ENCODE results near the gene GPR153.

Gene GPR153

DNA sequence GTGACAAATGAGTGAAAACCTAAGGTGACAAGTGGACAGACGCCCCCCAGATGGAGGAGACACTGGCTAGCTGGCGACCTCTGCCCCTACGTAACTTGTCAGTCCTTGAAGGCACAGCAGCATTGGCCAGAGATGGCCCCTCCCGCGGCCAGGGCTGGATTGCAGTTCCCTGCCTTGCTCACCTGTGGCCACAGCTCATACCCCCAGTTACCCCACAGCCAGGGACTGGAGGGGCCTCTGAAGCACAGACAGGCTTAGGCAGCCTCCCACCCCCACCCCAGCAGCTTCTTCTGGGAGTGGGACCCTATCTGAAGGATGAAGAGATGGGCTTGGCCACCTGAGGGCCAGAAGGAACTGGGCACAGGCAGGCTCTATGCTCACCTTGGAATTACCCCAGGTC lies 13.2 kb downstream of the GPR153 start:
- no peak for DNase-seq

DNA sequence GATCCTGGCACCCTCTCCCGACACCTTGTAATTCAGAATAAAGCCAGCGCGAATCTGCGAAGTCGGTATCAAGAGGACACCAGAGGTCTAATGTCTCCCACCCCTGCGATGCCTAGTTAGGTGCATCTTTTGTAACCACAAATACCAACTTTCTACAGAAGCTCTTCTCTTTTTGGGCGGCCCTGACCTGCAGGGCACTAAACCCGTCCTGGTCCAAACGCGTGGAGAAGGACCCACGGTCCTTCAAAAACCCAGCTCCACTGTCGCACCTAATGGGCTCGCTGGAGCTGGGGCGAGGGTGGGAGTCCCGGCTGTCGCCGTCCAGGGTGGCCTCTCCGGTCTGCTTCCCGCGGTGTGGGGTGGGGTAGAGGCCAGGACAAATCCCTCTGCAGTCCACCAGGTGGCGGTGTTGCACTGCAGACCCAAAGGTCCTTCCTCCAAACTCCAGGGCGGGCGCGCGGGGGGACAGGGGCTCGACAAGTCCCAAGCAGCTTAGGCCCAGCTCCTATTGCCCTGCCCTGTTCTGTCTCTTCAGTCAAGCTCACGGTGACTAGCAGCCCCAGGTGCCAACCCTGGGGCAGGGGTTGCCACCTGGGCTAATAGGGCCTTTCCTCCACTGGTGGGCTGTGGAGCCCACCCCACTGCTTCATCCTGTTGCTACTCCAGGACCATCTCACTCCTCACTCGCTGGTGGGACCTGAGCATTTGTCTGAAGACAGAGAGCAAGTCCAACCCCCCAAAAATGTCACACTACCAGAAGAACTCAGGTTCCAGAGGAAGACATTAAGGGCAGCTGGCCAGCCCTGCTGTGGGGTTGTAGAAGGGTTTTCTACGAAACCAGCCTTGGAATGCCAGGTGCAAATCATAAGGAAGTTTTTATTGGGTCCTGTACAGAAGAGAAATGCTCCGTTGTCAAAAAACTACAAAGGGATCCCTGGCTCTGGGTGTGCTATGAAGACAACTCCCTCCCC lies 14.1 kb downstream of the GPR153 start:
- peak; percentile 82 to 91 (median 85) for DNase-seq

DNA sequence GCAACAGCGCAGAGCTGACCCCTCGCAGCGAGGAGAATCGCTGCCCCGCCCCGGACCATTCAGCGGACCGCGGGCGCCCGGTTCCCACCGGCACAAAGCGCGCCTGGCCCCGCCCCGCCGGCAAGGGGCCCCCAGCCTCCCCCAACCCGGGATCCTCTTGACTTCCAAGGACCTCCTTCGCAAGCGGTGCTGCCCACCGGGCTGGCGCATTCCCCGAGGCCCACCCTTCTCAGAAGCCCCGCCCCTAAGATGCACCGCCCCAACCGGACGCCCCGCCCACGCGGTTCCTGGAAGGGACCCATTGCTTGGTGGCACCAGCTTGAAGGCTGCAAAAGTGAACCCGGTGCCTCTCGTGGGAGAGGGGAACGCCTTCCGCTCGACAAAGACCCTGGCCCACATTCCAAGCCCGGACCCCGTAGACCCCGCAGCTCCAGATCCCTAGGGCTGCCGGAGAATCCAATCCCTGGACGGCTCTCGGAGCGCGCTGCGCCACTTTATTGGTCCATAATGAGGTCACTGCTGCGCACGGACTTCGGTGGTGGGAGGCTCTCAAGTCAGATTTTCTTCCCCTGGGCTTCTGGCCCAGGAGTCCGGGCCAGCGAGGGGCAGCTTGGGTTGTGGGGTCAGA lies 14.9 kb downstream of the GPR153 start:
- peak; percentile 38 to 59 (median 43) for DNase-seq

DNA sequence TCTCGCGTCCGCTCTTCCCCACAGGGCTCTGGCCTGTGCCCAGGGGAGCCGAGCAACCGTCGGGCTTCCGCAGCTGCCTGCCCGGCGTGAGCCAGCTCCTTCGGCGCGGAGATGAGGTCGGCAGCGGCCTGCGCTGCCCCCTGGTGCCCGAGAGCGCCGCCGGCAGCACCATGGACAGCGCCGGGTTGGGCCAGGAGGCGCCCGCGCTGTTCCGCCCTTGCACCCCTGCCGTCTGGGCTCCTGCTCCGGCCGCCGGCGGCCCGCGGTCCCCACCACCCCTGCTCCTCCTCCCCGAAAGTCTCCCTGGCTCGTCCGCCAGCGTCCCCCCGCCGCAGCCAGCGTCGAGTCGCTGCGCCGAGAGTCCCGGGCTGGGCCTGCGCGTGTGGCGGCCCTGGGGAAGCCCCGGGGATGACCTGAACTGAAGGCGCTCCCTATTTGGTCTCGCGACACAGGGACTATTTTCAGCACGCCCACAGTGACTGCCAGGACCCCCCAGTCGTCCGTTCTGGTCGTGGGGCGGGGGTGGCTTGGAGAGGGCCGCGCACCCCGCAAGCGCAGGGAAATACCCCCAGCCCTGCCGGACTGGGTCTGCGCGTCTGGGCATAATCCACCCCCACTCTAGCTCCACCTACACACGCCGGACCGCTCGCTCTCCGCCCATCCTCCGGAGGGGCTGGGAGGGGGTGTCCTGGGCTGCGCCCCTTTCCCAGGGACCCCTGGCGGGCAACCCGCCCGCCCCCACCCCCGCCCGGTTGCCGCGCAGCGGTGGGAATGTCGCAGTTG lies 15.6 kb downstream of the GPR153 start:
- peak; percentile 84 to 96 (median 94) for DNase-seq

DNA sequence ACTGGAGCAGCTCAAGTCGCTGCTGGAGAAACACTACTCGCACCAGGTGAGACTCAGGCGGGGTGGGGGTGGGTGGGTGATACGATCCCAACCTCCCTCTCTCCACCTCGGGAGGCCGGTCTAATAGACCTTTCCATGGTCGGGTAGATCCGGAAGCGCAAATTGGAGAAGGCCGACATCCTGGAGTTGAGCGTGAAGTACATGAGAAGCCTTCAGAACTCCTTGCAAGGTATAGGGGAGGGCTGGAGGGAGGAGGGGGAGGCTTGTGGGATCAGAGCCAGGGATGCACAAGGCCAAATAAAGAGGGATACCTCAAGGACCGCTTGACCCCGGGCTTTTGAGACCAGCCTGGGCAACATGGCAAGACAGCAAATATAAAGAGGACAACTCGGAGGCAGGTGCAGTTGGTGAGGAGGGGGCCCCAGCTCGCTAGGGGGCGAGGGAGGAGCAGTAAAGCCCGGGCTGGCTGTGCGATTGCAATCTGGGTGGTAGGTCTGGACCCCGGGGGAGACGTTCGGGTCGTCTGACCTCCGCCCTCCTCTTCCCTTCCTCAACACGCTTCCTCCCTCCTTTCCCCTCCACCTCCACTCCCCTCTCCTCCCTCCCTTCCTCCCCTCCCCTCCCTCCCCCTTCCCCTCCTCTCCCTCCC lies 16.4 kb downstream of the GPR153 start:
- no peak for DNase-seq

DNA sequence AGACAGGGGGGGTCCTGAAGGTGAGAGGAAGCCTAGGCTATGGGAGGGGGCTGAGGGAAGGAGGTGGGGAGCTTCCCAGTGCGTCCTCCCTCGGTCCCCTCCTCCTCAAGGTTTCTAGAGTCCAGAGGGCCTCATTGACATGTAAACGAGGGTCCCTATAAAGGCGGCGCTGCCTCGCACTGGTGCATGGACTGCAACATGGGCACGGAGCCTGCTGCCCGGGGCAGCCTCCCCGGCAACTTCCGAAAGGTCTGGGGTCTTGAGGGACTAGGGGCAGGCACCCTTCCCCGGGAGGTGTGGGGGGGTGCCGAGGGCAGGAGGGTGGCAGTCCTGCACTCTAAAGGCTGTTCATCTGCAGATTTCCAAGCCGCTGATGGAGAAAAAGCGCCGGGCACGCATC lies 16.9 kb downstream of the GPR153 start, which contains the start of gene HES3:
HES3 (plus strand) TSS at position 187 of the 400 bp plus-strand sequence; CDS start at position 374, 187 bp downstream.
- DNase-seq = no peak

DNA sequence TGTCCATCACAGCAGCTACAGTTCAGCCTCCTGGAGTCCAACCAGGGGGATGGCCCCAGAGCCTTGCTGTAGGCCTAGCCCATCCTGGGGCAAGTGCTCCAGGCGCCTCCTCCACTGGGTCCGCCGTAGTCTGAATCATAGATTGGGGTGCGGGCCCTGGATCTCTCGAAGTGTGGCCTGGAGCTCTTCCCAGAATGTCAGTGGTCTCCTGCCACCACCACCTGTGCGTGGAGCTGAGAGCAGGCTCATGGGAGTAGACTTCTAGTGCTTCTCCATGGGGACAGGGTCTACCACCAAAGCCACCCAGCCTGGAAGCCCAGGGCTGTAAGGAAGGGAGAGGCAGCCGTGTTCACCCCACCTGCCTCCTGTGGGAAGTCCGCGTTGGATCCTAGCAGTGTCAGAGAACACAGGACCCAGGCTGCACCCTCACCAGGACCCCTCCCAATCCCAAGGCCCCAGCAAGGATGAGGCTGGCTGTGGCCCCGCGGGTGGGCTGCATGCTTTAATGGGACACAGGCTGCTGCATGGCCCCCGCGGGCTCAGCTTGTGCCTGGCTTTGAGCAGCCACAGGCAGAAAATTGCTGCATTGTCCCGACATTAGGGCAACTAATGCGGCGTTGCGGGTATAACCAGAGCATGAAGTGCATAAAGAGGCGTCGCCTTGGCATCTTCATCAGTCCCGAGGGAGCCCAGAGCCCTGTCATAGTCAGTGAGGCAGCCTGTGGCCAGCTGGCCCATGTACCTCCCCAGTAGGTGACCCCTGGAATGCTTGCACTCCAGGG lies 17.7 kb downstream of the GPR153 start:
- no peak for DNase-seq

DNA sequence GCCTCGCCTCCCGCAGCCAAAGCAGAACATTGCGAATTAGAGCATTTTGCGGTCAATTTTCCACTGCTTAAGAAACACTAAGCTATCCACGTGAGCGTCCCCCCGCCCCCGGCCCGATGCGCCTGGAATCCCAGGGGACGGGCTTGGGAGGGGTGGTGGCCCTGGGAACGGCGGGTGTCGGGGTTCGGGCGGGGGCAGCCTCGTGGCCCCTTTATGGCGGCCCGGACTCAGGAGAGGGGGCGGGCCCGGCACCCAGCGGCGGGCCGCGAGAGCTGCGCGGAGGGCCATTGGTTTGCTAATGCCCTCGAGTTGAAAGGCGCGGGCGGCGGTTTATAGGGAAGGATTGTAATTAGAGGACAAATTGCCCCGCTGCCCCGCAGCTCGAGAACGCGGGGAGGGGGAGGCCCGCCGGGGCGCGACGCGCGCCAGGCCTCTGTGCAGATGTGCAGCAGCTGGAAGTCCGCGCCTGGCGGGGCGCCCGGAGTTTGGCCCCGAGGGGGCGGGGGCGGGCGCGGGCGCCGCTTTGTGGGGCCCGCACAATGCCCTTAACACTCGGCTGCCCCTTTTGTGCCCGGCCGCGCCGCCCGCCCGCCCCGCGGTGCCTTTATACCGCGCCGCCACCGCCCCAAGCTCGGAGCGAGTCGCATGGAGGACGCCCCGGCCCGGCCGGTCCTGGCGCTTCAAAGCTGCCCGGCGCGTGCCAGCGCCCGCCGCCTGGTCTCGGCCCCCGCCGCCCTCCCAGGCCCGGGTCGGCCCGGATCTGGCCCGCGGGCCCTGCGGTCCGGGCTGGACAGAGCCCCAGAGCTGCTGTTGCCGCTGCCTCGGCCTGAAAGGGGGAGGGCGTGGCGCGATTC lies 18.8 kb downstream of the GPR153 start:
- peak in 2 of 3 donors; percentile 21 to 52 for DNase-seq

DNA sequence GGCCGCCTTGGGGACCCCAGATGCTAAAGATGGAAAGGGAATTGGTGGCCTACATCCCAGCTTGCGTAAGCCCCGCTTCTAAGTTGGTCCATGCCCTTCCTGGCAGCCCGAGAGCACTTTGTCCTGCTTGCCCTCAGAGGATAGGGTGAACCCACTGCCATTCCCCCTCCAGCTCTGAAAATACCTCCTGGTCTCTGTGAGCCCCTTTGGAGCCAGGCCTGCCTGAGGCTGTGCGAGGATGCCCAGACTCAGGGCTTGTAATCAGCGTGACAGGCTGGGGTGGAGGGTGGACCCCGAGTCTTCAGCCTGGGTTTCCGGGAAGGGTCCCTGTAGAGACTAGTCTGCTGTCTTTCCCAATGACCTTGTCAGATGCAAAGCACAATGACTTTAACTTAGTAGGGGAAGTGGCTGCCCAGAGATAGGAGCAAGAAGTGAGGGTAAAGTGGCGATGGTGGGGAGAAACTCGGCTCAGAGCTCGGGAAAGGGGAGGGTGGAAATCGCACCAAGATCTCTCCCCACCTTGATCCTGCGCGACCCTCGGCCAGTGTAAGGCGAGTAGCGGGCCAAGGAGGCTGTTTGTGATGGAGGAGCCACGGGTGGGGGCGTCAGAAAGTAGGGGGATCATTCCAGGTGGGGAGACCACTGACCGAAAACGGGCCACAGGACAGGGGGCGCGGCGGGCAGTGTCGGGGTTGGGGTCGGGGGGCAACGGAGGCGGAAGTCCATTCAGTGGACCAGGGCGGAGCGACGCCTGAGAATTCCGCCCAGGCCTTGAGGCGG lies 19.6 kb downstream of the GPR153 start:
- no peak for DNase-seq

DNA sequence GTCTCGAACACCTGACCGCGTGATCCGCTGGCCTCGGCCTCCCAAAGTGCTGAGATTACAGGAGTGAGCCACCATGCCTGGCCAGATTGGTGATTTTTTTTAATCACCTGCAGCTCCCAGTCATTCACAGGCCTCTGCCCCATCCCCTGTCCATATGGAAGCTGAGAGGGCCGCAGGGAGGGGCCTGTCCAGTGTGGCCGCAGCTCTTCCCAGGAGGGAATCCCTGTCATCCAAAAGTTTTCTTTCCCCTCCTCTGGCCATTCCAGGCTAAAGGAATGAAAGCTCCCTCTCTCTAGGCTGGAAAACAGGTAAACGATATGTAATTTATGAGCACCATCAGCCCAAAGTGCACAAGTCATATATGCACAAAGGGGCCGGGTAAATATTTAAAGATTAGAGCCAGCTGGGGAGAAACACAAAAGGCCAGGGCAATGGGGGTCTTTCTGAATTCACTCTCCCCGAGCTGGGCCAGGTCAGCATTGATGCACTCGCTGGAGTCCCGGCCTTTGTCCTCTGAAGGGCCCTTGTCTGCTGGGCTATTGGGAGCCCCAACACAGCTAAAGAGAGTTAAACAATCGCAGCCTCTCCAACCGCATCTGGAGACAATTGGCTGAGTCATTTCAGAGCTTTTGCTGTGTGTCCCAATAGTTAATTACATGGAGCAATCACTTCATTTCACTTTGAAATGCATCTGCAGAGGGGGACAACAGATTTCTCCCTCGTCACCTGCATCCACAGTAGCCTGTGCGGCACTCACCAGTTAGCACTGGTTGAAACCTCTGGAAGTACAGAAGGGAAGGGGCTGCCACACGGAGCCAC lies 20.7 kb downstream of the GPR153 start:
- DNase-seq = peak in 1 of 3 donors; percentile 20

DNA sequence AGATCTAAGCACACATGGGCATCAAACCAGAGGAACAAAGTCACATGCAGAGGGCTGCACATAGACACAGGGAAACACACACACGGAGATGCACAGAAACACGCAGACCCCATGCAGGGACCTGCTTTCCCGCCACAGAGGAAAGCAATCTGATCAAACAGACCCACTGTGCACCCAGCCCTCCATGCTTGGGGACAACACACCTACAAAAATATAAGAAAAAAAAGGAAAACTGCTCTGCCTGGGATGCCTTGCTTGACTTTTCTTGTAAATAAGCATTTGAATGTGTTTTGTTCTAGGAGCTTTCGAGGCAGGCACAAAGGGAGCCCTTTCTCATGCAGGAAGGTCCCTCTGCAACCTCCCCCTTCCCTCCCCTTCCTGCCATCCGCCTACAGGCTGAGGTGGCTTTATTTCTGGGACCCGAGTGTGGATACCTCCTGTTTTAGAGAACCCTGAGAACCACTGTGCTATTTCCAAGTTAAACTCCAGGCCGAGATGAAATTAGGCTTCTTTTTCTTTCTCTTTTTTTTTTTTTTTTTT lies 21.6 kb downstream of the GPR153 start:
- DNase-seq = peak in 1 of 3 donors; percentile 32

DNA sequence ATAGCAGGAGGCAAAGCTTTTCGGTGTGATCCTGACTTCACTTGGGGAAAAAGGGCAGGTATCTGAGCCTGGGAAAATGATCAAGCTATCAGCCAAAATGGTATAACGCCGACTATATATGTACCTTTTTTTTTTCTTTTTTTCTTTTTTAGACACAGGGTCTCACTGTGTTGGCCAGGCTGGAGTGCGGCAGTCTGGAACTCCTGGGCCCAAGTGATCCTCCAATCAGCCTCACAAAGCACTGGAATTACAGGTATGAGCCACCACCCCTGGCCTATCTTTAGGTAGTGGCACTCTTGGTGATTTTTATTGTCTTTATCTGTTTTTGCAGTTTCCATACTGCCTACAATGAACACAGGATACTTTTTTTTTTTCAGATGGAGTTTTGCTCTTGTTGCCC lies 23.8 kb downstream of the GPR153 start:
- DNase-seq = no peak

DNA sequence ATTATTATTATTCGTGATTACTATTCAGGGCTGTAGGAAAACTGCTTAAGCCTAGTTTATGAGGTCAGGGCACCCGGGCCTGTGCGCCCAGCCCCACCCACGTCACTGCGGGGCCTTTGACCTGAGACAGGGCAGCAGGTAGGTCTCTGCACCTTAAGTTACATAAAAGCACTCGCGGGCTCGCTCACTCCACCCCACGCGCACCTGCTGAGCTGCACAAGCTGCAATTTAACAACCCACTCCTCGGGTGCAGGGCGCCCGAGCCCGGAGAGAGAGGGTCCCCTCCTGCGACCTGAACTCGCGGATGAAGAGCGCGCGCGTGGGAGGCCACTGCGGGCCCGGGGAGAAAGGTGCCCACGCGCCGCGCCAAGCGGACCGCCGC lies 25.6 kb downstream of the GPR153 start:
- no peak for DNase-seq

DNA sequence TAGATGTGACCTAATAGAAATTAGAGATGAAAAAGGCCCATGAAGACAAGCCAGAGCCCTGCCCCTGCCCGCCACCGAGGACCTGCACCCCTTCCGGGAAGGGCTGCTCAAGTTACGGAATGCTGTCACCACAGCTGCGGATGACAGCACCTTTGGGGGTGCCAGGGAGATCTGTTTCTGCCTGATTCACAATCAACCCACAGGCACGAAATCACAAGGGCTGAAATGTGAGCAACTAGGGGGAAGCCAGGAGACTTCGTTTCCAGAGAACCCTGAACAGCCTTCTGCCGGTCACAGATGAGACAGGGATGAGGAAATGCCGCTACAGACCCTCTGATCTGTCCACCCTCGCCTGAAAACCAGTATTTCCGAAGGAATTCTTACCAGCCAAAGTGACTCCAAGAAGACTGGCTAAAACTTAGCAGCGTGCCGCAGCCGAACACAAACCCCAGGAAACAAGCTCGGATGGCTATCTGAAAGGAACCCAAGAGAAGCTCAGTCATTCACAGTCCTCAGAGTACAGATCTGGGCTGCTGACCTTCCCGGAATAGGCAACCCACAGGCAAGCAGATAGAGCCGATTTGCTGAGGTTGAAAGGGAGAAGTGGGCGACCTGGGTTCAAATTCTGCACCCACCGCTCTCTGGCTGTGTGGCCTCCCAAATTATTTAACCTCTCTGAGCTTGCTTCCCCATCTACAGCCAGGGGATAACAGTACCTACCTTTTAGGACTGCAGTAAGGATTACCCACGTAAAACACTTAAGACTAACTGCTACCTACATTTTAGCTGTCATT lies 26.2 kb downstream of the GPR153 start:
- no peak for DNase-seq

DNA sequence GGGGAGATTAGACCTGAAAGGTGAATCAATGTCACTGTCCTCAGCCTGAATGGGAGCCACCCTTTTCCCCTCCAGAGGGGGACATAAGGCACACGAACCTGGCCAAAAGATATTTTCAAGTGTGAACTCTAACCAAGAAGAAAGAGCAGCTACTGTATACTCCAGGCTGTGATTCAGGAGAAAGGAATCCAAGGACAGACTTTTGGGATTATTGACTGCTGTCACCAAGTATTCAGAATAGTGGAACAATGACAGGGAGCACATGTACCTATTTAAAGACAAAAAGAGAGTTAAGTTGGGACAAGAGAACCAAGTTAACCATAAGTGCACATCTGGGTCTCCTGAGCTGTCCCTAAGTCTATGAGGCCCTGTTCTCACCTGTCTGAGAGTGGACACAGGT lies 27.5 kb downstream of the GPR153 start:
- no peak for DNase-seq

DNA sequence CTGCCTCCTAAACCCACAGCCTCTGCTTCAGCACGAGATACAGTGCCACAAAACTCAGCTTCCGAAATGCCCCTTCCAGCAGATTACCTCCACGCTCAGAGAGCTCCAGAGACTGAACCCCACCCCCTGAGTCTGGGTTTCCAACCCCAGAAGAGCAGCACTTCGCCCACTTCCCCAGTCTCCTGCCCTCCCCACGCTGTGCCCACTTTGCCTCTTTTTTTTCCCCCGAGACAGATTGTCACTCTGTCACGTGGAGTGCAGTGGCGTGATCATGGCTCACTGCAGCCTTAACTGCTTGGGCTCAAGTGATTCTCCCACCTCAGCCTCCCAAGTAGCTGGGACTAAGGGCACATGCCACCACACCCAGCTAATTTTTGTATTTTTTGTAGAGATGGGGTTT lies 35.2 kb downstream of the GPR153 start:
- DNase-seq = no peak

DNA sequence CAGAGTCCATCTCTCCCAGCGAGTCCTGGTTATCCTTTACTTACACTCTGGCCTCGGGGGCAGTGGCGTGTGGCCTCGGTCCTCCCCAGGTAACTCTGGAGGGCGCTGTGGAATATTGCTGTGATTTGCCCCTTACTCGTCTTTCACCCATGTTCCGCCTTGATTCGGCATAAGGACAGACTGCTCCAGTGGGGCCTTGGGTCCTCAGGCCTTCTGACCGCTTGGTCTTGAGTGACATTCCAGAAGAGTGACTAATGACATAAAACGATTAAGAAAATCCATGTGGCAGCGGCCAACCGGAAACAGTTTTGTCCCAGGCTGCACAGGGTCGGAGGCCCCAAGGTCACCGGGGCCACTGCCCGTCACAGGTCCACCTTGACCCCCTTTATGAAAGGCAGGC lies 36.2 kb downstream of the GPR153 start:
- DNase-seq = no peak

DNA sequence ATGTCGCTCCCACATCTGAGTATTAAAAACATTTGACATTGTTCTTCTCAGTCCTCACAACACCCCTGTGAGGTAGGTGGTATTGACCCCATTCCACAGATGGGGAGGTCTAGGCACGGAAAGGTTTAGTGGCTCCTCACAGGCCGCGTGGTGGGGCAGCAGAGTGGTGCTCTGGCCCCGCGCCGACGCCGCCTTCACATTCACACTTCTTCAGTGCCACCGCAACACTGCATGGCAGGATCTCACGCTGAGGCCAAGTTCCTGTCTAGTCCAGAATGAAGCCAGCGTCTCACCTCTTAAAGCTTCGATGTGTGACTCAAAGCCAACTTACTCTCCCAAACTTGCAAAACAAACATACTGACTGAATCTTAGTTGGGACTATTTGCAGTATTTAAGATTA lies 37.3 kb downstream of the GPR153 start:
- no peak for DNase-seq
